Vagina (tissue), 2 donors: ENCODE measurements around the gene SNAP29. TPM values are rescaled to one million over a fixed set of nuclear protein-coding genes. Genes with fewer than 3 reads are reported as not detected.
"Not testable (repeated sequence)": the region's sequence is repeated elsewhere in the genome, so short reads cannot be mapped to it uniquely, and the experiment has no call there.

Experiments used
- DNase-seq, 2 donors: peaks; one replicate each; pipeline ENCODE4 v3.0.0-alpha.2; 2017; ENCODE audit errors: extremely low spot score in 2 of 2
- H3K27ac ChIP-seq: fragments of 200-600 bp; sonication (generic); one replicate; pipeline ENCODE4 v1.5.1; 2019
- H3K27me3 ChIP-seq: fragments of 200-600 bp; sonication (generic); one replicate; pipeline ENCODE4 v1.5.1; 2019
- H3K36me3 ChIP-seq, 2 donors: fragments of 200-600 bp; sonication (generic); one replicate each; pipeline ENCODE4 v1.5.1; 2017 to 2019
- H3K4me1 ChIP-seq: fragments of 200-600 bp; sonication (generic); one replicate; pipeline ENCODE4 v1.5.1; 2019
- H3K4me3 ChIP-seq, 2 donors: fragments of 200-600 bp; sonication (generic); 1 replicate in 1 of 2; 2 replicates in 1 of 2; pipeline ENCODE4 v1.5.1; 2016 to 2019
- H3K9me3 ChIP-seq: fragments of 200-600 bp; sonication (generic); one replicate; pipeline ENCODE4 v1.5.1; 2019
- POLR2A ChIP-seq, 2 donors: fragments of 450-650 bp; IDR thresholded peaks; one replicate each; pipeline ENCODE4 v1.6.1; 2017; ENCODE audit warnings: antibody characterized with exemption in 2 of 2, mild to moderate bottlenecking in 2 of 2, moderate library complexity in 2 of 2
- POLR2AphosphoS5 ChIP-seq, 2 donors: sonication (generic); formaldehyde crosslinking; IDR thresholded peaks; one replicate each; pipeline ENCODE4 v1.9.0; 2017; ENCODE audit warnings: antibody characterized with exemption in 2 of 2, mild to moderate bottlenecking in 2 of 2, low read depth in 1 of 2; ENCODE audit not compliant: insufficient read depth in 1 of 2
- intact Hi-C: fragments of 100-400 bp; cut with DNase I; formaldehyde crosslinking; loops from one replicate; pipeline ENCODE4 v1.15.1; 2023
- total RNA-seq: library from RNA; depleted of rRNA; stranded (reverse); fragments of >200 nt; gene quantifications from one replicate; pipeline ENCODE4 v1.2.3, GENCODE V29; 2016
- TF ChIP-seq, protein P1 (sequence below), 3 experiments: fragments of 450-650 bp in 2 of 3; fragments of 200-600 bp in 1 of 3; sonication (generic) in 1 of 3; IDR thresholded peaks; one replicate each; pipeline ENCODE4 v1.5.1; 2017 to 2019; ENCODE audit warnings: antibody characterized with exemption in 3 of 3, mild to moderate bottlenecking in 2 of 3, moderate library complexity in 2 of 3

Gene SNAP29
- total RNA-seq, 1 donor from 2014 or later = 18.9 TPM

DNA sequence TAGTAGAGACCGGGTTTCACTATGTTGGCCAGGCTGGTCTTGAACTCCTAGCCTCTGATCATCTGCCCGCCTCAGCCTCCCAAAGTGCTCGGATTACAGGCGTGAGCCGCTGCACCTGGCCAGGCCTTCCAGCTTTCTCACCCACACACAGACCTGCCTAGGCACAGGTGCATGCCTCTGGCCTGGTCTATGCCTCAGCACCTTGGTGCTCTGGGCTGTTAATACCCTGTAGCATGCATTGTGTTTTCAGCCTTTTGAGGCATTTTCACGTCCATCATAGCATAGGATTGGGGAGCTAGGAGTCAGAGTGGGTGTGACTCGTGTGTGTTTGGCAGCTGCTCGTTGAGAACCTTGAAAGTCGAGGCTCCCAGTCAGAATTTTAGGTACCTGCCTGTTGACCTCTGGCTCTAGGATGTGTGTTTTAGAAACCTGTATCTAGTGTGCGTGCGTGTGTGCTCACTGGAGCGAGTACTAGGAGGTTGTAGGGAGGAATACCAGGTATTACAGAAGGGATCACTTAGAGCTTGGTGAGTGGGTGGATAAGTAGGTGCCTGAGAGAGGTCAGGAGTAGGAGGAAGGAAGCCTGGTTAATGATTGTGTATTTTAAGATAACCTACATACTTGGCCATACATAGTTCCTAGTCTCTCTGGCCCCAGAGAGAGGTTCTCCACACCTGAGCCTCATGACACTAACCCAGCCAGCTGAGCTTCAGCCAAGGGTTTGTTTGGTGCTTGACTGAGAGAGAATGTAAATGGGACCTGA, 78.4 kb downstream of the SNAP29 start:
- Histone ChIP-seq H3K9me3 (no peaks in the 10 kb centered on the region), H3K36me3 (peaks cover 4 to 19% of the 10 kb centered on the region in 2 donors), H3K27ac (no peak overlapping the region), H3K27me3 (no peaks in the 10 kb centered on the region), H3K4me1 (peaks cover 77% of the 10 kb centered on the region), H3K4me3 (no peak overlapping the region)
- DNase-seq = no peak
- TF ChIP-seq POLR2A (IDR thresholded peaks at IDR 0.05) = no peak
- no peak for TF ChIP-seq POLR2AphosphoS5 (IDR thresholded peaks at IDR 0.05; ENCODE audit: insufficient read depth in 1 of 2, low read depth in 1 of 2)
- TF ChIP-seq, protein P1, sequence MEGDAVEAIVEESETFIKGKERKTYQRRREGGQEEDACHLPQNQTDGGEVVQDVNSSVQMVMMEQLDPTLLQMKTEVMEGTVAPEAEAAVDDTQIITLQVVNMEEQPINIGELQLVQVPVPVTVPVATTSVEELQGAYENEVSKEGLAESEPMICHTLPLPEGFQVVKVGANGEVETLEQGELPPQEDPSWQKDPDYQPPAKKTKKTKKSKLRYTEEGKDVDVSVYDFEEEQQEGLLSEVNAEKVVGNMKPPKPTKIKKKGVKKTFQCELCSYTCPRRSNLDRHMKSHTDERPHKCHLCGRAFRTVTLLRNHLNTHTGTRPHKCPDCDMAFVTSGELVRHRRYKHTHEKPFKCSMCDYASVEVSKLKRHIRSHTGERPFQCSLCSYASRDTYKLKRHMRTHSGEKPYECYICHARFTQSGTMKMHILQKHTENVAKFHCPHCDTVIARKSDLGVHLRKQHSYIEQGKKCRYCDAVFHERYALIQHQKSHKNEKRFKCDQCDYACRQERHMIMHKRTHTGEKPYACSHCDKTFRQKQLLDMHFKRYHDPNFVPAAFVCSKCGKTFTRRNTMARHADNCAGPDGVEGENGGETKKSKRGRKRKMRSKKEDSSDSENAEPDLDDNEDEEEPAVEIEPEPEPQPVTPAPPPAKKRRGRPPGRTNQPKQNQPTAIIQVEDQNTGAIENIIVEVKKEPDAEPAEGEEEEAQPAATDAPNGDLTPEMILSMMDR (IDR thresholded peaks at IDR 0.05) = no peak
- intact Hi-C loops = no loop called here

DNA sequence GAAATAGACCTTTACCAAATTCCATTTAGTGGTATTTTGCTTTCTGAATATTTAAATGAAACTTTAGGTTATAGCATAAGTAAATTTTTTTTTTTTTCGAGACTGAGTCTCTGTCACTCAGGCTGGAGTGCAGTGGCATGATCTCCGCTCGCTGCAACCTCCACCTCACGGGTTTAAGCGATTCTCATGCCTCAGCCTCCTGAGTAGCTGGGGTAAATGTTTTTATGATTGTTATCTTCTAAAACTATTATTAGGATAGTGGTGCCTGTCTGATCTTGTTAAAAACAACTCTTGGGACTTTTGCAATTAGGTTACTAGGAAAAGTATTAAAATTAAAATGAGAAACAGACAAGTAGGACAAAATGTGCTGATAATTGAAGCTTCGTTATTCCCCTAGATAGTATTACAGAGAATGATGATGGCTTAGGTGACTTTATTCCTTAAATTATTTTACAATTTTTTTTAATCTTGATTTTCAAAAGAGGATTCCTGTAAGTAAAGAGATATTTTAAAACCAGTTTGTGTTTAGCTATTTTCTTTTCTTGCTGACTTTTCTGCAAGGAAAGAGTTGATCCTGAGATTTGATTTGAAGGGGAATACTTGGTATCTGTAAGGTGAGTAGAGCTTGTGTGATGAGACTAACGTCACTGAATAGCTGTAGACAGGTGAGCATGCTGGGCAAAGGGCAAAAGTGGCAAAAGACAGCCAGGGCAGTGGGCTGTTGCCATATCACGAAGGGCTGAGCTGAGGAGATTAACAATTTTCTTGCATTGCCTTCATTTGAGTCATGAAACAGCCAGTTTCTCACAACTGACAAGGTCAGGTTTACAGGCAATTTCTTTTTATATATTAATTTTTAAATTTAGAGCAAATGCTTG, 79.2 kb downstream of the SNAP29 start:
- no peaks in the 10 kb centered on the region for H3K27me3 ChIP-seq
- H3K36me3 ChIP-seq = peaks cover 4 to 19% of the 10 kb centered on the region in 2 donors
- no peak for DNase-seq
- intact Hi-C loops = no loop called here
- TF ChIP-seq POLR2A (IDR thresholded peaks at IDR 0.05) = no peak
- no peak for TF ChIP-seq POLR2AphosphoS5 (IDR thresholded peaks at IDR 0.05; ENCODE audit: insufficient read depth in 1 of 2, low read depth in 1 of 2)
- TF ChIP-seq, protein P1 (IDR thresholded peaks at IDR 0.05) = no peak
- H3K4me1 ChIP-seq = peaks cover 78% of the 10 kb centered on the region
- no peaks in the 10 kb centered on the region for H3K9me3 ChIP-seq
- no peak overlapping the region for H3K27ac ChIP-seq
- no peak overlapping the region for H3K4me3 ChIP-seq

DNA sequence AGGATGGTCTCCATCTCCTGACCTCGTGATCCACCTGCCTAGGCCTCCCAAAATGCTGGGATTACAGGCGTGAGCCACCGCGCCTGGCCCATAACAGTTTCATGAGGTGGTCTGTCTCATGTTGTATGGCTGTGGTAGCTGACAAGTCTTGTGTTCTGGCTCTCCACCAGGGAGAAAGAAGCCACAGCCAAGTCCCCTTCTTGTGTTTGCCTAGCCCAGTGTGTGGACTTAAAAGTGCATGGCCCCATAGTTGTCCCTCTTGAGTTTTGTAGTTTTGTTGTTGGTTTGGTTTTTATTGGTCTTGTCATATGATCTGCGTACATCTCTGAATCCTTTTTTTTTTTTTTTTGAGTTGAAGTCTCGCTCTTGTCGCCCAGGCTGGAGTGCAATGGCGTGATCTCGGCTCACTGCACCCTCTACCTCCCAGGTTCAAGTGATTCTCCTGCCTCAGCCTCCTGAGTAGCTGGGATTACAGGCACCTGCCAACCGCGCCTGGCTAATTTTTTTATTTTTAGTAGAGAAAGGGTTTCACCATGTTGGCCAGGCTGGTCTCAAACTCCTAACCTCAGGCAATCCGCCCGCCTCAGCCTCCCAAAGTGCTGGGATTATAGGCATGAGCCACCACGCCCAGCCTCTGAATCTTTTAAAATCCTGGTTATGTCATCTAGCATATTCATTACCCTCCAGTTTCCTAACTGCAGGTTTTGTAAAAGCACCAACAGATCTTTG, 80.8 kb downstream of the SNAP29 start:
- H3K36me3 ChIP-seq = peaks cover 0 to 10% of the 10 kb centered on the region in 2 donors
- H3K9me3 ChIP-seq, intact Hi-C loops, DNase-seq, H3K4me3 ChIP-seq, H3K27ac ChIP-seq, H3K27me3 ChIP-seq: not testable (repeated sequence)
- peaks cover 69% of the 10 kb centered on the region for H3K4me1 ChIP-seq

DNA sequence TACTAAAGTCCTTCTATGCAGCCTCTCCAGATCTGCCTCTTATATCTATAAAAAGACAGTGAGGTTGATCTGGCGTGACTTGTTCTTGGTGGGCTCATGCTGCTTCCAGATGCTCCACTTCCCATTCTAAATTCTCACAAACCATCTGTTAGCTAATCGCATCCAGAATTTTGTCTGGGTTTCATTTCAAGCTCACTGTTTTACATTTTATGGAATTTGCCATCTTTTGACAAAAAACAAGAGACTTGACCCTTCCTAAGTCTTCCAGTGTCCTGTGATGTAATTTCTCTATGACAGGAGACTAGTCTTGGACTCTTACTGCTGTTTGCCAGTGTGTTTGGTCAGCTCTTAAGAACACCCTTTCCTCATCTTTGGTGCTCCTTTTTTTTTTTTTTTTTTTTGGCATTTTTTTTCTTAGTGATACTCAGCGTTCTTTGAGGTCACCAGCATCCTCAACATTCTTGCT, 81.4 kb downstream of the SNAP29 start:
- no peak for TF ChIP-seq POLR2AphosphoS5 (IDR thresholded peaks at IDR 0.05; ENCODE audit: insufficient read depth in 1 of 2, low read depth in 1 of 2)
- TF ChIP-seq, protein P1 (IDR thresholded peaks at IDR 0.05) = no peak
- TF ChIP-seq POLR2A (IDR thresholded peaks at IDR 0.05) = no peak
- no peak for DNase-seq
- no peak overlapping the region for H3K4me3 ChIP-seq
- no peaks in the 10 kb centered on the region for H3K27me3 ChIP-seq
- H3K27ac ChIP-seq = no peak overlapping the region
- peaks cover 67% of the 10 kb centered on the region for H3K4me1 ChIP-seq
- no peaks in the 10 kb centered on the region for H3K9me3 ChIP-seq
- intact Hi-C loops = no loop called here
- H3K36me3 ChIP-seq = peaks cover 0 to 5% of the 10 kb centered on the region in 2 donors

Other genes with a start within 250 kb of the SNAP29 start
- not detected for gene SERPIND1, start 84.9 kb upstream of the SNAP29 start, total RNA-seq
- 135 TPM for gene PI4KA, start 196 bp upstream of the SNAP29 start, total RNA-seq
- gene CRKL, start 58.4 kb downstream of the SNAP29 start, total RNA-seq = 37.6 TPM
- not detected for gene AIFM3, start 108.2 kb downstream of the SNAP29 start, total RNA-seq
- gene LZTR1, start 123.3 kb downstream of the SNAP29 start, total RNA-seq = 61.9 TPM
- 34.9 TPM for gene THAP7, start 143.1 kb downstream of the SNAP29 start, total RNA-seq
- 1.7 TPM for gene P2RX6, start 156.2 kb downstream of the SNAP29 start, total RNA-seq
- gene SLC7A4, start 173.6 kb downstream of the SNAP29 start, total RNA-seq = 0.98 TPM
- gene LRRC74B, start 186.9 kb downstream of the SNAP29 start, total RNA-seq = not detected